GM19397 (cell line): Measurements from ENCODE around the gene PDIA5.

Experiments
- ATAC-seq: cut with Tn5 transposase; IDR thresholded peaks from one replicate; pipeline ENCODE4 v1.9.1; 2021; ENCODE audit warnings: mild to moderate bottlenecking, moderate library complexity; ENCODE audit not compliant: unreplicated experiment

Gene PDIA5

GRCh38 chr3:123159926-123160635 lies 93.3 kb downstream of the PDIA5 start:
- no peak for ATAC-seq

GRCh38 chr3:123161167-123161566 lies 94.3 kb downstream of the PDIA5 start:
- no peak for ATAC-seq

GRCh38 chr3:123163141-123163540 lies 96.3 kb downstream of the PDIA5 start:
- ATAC-seq = no peak

GRCh38 chr3:123165163-123165562 lies 98.3 kb downstream of the PDIA5 start:
- ATAC-seq = no peak

- ATAC-seq = no peak
Measured at GRCh38 chr3:123167686-123168085, 100.9 kb downstream of the PDIA5 start.

GRCh38 chr3:123168122-123168521 lies 101.3 kb downstream of the PDIA5 start:
- no peak for ATAC-seq

- no peak for ATAC-seq
Measured at GRCh38 chr3:123168605-123169004, 101.8 kb downstream of the PDIA5 start.

GRCh38 chr3:123169492-123169929 lies 102.7 kb downstream of the PDIA5 start:
- no peak for ATAC-seq

- ATAC-seq = no peak
Measured at GRCh38 chr3:123169930-123170329, 103.1 kb downstream of the PDIA5 start.

- ATAC-seq = no peak
Measured at GRCh38 chr3:123180791-123181190, 114.0 kb downstream of the PDIA5 start.

- ATAC-seq = no peak
Measured at GRCh38 chr3:123186695-123187094, 119.9 kb downstream of the PDIA5 start.

- ATAC-seq = no peak
Measured at GRCh38 chr3:123188058-123188457, 121.2 kb downstream of the PDIA5 start.

- no peak for ATAC-seq
Measured at GRCh38 chr3:123193448-123194101, 126.8 kb downstream of the PDIA5 start.

- no peak for ATAC-seq
Measured at GRCh38 chr3:123194552-123194951, 127.7 kb downstream of the PDIA5 start.

GRCh38 chr3:123198372-123198771 lies 131.5 kb downstream of the PDIA5 start:
- ATAC-seq = no peak

- no peak for ATAC-seq
Measured at GRCh38 chr3:123201223-123201556, 134.4 kb downstream of the PDIA5 start.

GRCh38 chr3:123201557-123202427 lies 135.0 kb downstream of the PDIA5 start, which contains the start of gene SEC22A:
Gene SEC22A, plus strand, starts transcription at chr3:123201943. Its CDS starts 7,275 bp downstream, at chr3:123209218.
- peak; percentile 96 for ATAC-seq

GRCh38 chr3:123202451-123202850 lies 135.6 kb downstream of the PDIA5 start:
- no peak for ATAC-seq
